ENCODE results near the gene BRI3.

The BRI3 gene

GRCh38 chr7:98287486-98287959 lies 6.0 kb downstream of the BRI3 start:
- DNase-seq (ENCODE audit: low read depth): no peak

- no peak for DNase-seq (ENCODE audit: low read depth)
Observed at GRCh38 chr7:98288064-98288823, 6.8 kb downstream of the BRI3 start.

DNA sequence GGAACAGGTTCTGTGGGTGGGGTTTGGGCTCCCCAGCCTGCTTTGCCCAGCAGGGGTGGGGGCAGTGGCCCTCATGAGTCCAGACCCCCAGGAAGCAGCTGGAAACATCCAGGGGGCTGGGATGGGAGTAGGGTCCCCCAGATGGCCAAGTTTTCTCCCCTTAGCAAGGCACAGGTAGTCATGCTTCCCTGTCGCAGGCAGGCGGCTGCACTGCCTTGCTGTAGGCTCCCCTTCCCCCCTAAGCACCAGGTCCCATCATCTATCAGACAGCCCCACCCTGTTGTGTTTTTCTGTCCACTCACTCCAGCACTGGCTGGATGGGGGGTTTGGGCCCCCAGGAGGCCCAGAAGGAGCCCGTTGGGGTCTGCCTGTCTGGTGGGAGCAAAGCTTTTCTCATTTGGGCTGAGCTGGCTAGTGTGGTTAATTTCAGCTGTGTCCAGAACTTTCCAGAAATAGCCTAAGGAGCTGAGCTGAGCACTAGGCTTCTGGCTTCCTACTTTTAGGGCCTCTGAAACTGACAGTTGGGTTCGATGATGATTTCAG lies 7.9 kb downstream of the BRI3 start:
- no peak for DNase-seq (ENCODE audit: low read depth)

GRCh38 chr7:98291717-98292116 lies 10.2 kb downstream of the BRI3 start:
- no peak for DNase-seq (ENCODE audit: low read depth)

DNA sequence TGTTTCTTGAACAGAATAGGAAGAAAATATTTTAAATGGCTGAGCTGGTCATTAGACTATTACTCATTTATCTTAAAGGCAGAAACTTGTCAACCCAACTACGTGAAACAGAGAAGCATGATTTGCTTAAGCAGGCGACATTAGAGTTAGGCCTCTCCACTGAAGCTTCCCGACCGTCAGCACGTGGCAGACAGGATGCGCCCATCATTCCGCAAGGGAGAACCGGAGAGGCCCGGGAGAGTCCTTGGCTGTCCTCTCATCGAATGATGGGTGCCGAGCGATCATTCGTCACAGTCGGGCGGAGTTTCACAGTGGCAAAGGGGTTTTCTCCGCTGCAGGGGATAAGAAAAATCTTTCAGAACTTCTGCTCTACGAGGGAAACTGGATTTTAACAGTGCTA lies 11.8 kb downstream of the BRI3 start:
- no peak for DNase-seq (ENCODE audit: low read depth)

- no peak for DNase-seq (ENCODE audit: low read depth)
Observed at GRCh38 chr7:98293746-98294145, 12.3 kb downstream of the BRI3 start.

DNA sequence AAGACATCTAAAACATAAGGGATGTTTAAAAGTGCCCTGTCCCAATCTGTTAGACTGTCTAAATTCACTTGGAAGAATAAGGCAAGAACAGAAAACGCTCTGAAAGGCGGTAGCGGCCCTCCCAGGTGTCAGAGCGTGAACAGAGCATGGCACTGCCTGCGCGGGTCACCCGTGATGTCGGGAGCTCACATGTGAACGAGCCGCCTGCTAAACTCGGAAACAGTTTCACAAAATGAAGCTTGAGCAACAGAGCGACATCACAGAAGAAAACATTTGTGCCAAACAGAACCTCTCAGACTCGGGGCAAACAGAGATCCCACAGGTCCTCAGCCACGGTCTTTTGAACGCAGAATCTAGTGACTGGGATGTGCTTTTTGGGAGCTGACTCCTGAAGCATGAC lies 12.8 kb downstream of the BRI3 start:
- DNase-seq (ENCODE audit: low read depth): no peak

DNA sequence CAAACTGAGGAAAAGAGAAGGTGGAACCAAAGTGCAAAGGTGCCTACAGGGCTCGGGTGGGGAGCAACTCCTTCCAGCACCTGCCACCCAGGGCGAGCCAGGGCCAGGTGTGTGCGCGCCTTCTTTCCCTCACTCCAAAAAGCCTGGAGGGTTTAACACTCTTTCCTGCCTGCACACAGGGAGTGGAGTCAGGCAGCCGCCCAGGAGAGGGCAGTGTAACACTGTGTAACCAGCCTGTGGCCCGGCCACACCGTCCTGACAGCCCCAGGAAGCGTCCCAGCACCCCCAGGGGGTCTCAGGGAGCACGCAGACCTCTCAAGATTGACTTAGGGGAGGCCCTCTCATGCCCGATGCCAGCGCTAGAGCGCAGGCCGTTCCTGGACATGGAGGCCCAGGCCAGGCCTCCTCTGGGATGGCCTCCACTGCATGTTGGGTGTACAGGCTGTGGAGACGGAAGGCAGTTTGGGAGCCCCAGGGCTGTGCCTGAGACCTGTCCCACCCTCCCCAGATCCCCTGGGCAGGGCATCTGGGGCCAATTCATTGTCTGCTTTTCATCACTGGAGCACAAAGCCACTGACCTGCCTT lies 13.4 kb downstream of the BRI3 start:
- DNase-seq (ENCODE audit: low read depth): peak; percentile 17

- no peak for DNase-seq (ENCODE audit: low read depth)
Observed at GRCh38 chr7:98295467-98296192, 14.1 kb downstream of the BRI3 start.

GRCh38 chr7:98296833-98297232 lies 15.3 kb downstream of the BRI3 start:
- DNase-seq (ENCODE audit: low read depth): no peak

DNA sequence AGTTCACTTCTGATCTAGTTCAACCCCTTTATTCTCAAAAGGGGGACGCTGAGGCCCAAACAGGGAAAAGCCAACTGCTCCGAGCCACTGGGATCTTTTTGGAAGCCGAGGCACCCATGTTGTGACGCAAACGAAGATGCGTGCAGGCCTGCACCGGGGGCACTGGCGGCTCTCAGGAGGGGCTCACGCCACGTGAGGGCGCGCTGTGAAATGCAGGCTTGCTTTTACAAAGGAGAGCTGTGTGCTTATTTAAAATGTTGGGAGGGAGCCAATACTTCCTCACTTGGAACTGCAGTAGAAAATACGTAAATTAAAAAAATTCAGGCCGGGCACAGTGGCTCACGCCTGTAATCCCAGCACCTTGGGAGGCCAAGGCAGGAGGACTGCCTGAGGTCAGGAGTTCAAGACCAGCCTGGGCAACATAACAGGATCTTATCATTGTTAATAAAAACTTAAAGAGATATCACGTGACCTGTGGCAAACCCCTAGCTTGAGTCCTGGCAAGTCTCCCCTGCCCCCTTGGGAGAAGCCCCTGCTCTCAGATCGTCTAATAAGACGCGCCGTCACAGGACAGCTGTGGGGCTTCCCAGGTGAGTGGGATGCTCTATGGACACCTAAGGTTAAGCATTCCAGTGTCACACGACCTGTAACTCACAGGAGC lies 16.3 kb downstream of the BRI3 start:
- no peak for DNase-seq (ENCODE audit: low read depth)

GRCh38 chr7:98300595-98301372 lies 19.3 kb downstream of the BRI3 start:
- DNase-seq (ENCODE audit: low read depth): no peak

GRCh38 chr7:98301693-98302470 lies 20.4 kb downstream of the BRI3 start:
- no peak for DNase-seq (ENCODE audit: low read depth)

GRCh38 chr7:98303176-98303865 lies 21.8 kb downstream of the BRI3 start:
- DNase-seq (ENCODE audit: low read depth): no peak

- no peak for DNase-seq (ENCODE audit: low read depth)
Observed at GRCh38 chr7:98303906-98304305, 22.4 kb downstream of the BRI3 start.

DNA sequence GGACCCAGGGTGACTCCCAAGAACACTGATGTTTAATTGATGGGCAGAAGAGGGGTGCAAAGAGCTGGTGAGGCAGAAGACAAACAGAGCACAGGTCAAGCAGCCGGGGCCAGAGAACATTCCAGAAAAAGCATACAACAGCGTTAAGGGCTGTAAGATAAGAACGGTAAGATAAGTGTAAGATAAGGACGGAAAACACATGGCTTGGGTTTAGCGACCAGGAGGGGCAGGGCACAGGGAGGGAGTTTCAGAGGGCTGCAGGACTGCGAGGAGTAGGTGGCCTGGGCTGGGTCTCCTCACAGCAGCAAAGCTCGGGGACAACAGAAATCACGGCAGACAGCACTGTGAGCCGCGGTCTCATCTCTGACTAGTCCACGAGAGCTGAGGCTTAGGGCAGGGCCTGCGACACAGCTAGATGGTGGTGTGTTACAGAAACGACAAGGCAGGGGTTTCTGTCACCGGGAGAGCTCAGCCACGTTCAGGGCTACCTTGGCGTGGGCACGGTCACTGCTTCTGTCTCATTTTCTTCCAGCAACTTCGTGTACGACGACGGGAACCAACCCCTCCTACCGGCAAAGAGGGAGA lies 24.6 kb downstream of the BRI3 start:
- no peak for DNase-seq (ENCODE audit: low read depth)

DNA sequence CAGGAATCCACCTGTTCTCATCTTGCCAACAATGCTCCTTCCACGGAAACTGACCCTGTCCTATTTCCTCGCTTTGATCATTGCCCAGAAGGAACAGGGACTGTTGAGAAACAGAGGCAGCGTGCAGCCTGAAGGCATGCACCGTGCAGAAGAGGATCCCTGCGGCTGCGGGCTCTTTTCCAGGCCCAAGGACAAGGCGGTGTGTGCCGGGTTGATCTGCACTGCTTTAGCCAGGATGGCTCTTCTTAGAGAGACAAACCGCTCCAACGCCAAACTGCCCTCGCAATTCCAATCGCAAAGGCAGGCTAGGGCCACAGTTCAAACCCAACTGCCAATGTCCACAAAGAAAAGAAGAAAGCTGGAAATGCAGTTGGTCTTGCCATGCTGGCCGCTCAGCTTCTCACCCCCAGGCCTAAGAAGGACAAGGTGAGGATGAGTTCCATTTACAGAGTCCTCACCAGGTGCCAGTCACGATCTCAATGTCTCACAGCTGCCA lies 26.5 kb downstream of the BRI3 start:
- no peak for DNase-seq (ENCODE audit: low read depth)

DNA sequence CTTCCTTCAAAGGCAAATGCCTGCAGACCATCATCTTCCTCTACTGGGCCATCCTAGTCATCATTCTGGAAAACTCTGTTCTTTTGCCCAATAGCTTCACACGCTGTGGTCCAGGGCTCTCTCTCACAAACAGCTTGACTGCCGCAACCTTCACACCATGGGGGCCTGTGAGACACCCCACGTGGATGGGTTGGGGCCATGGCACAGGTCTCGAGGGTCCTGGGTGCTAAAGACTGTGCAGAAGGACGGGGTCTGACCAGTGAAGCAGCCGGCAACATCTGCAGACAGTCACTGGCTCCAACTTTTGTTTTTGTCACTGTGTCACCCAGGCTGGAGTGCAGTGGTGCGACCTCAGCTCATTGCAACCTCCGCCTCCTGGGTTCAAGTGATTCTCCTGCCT lies 28.1 kb downstream of the BRI3 start:
- DNase-seq (ENCODE audit: low read depth): no peak

GRCh38 chr7:98312201-98312600 lies 30.7 kb downstream of the BRI3 start:
- no peak for DNase-seq (ENCODE audit: low read depth)

DNA sequence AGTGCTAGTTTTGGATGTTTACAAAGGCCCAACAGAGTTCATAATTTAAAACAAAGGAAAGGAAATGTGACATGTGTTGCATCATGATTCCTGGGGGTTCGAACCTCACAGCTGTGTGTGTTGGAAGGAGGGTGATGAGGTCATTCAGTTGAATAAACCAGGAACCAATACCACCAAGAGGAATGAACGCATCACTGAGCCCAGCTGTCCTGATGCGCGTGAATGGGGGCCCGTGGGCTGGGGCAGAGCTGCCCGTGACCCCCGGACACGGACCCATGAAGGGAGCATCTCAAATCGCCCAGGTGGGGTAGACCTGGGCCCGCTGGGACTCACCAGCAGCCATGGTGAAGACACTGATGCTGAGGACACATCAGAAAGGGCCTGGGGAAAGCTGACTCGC lies 33.0 kb downstream of the BRI3 start:
- DNase-seq (ENCODE audit: low read depth): no peak

Measured in activated T-cell treated with anti-CD3 and anti-CD28 coated beads for 1 hour (primary cell).